GM19328 (cell line): ENCODE results near the gene MT1F.
A peak's percentile ranks its signal among the peaks of the same experiment; 100 is the strongest.
"Not testable (repeated sequence)": the region's sequence is repeated elsewhere in the genome, so short reads cannot be mapped to it uniquely, and the experiment has no call there.

Experiments
- ATAC-seq: cut with Tn5 transposase; IDR thresholded peaks from one replicate; pipeline ENCODE4 v1.9.1; 2021; ENCODE audit warnings: mild to moderate bottlenecking, moderate library complexity; ENCODE audit not compliant: unreplicated experiment

Gene MT1F

DNA sequence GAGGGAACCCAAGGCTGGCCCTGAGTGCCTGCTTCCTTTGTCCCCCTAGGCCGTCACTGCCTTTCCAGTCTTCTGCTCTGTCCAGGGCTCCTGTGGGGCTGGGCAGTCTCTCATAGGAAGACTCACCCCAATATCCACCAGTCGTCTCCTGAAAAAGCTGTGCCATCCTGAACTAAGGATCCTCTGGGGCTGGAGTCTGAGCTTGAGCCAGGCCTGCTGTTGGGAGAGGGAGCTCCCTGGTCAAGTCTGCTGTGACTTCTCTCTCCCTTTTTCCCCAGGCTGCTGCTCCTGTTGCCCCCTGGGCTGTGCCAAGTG lies 12.8 kb downstream of the MT1F start:
- no peak for ATAC-seq

DNA sequence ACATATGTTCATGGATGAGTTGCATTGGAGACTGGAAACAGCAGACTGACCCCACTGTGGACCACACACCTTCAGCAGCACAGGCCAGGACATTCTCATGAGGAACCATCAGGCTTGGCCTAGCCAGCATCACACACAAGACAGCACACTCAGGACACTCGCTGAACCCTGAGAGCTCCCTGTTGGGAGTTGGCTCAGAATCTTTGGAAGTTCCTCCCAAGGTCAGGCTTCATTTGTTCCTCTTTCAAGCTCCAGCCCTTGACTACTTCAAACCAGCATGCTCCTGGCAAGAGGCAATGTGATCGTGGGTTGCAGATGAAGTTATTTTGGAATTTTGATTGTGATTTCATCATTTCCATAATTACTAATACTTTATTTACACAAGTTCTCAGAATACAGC lies 13.9 kb downstream of the MT1F start:
- ATAC-seq = not testable (repeated sequence)

DNA sequence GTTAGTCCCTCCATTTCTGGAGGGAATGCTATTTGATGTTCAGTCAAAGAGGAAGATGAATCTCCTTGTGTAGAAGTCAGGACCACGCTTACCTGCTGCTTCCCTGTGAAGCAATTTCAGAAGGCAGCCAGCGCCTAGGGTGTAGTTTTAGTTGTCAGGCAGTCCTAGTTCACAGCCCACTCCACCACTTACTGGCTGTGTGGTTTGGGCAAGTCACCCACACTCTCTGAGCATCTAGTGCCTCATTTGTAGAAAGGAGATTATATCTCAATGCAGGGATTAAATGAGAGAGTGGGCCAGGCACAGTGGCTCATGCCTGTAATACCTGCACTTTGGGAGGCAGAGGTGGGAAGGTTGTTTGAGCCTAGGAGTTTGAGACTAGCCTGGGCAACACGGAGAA lies 14.4 kb downstream of the MT1F start:
- not testable (repeated sequence) for ATAC-seq

DNA sequence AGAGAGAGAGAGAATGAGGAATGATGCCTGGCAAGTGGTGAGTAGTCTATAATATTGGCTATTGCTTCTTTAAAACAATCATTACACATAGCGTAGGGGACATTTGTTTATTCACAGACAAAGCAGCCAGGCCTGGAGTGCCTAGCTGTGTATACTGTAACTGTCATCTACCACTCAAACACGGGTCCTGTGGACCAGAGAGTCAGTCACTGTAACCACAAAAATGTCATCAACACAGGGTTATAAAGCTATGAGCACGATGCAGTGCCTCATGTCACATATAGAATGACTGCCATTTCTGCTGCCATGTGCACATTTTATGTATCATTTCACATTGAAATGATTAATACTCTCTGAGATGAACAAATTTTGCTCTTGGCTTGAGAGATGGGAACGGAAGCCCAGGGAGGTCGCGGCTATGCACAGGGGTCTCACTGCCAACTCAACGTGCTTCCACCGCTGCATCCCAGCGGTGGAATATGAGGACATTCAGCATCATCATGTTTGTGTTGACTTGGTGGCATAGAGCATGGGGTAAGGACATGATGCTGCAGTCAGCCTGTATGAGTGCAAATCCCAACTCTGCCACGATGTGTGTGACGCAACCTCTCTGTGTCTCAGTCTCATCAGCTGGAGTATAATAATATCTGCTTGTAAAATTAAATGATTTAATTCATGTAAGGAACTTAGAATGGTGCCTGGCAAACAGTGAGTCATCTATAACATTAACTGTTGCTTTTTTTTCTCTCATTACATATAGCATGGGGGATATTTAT lies 15.2 kb downstream of the MT1F start:
- no peak for ATAC-seq

DNA sequence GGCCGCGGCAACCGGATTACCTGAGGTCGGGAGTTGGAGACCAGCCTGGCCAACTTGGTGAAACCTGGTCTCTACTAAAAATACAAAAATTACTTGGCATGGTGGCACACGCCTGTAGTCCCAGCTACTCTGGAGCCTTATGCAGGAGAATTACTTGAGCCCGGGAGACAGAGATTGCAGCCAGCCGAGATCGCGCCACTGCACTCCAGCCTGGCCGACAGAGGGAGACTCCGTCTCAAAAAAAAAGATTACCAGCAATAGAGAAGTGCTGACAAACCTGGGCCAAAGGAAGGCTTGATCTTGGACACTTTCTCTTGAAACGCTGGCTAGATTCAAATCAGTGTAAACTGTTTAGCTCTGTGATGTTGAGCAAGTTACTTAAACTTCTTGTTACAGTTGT lies 16.2 kb downstream of the MT1F start:
- ATAC-seq = no peak

DNA sequence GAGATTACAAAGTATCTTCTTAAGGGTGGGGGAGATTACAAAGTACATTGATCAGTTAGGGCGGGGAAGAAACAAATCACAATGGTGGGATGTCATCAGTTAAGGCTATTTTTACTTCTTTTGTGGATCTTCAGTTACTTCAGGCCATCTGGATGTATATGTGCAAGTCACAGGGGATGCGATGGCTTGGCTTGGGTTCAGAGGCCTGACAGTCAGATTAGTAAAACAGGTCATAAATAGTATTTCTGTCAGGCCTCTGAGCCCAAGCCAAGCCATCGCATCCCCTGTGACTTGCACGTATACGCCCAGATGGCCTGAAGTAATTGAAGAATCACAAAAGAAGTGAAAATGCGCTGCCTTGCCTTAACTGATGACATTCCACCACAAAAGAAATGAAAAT lies 16.8 kb downstream of the MT1F start:
- ATAC-seq = not testable (repeated sequence)

DNA sequence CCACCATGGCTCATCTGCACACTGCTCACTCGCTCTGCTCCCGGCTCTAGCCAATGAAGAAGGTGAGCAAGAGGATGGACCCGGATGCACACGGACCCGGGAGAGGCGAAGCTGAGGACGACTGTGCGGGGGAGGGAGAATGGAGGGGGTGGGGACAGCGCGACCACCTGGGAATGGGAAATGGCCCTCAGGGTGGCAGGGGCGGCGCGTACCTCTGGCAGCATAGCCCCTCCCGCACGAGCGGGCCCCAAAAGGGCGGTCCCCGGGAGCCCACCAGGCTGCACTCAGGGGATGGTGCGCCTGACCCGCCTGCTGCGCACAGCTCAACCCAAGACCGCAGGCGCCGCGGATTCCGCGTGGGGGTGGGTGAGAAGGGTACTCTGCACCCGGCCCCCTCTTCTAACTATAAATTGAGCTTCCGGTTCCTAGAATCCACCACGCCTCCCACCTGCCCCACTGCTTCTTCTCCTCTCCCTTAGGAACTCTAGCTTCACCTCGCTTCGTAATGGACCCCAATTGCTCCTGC lies 18.0 kb downstream of the MT1F start:
- ATAC-seq = no peak

DNA sequence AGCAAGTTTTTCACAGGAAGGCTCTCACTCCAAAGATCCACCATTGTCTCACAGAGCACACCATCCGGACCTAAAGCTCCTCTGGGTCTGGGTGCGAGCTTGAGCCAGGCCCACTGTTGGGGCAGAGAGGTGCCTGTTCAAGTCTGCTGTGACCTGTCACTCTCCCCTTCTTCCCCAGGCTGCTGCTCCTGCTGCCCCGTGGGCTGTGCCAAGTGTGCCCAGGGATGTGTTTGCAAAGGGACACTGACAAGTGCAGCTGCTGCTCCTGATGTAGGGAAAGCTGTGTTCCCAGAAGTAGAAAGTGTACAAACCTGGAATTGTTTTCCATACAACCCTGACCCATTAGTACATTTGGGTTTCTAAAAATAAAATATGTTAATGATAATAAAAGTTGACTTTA lies 19.7 kb downstream of the MT1F start:
- no peak for ATAC-seq

DNA sequence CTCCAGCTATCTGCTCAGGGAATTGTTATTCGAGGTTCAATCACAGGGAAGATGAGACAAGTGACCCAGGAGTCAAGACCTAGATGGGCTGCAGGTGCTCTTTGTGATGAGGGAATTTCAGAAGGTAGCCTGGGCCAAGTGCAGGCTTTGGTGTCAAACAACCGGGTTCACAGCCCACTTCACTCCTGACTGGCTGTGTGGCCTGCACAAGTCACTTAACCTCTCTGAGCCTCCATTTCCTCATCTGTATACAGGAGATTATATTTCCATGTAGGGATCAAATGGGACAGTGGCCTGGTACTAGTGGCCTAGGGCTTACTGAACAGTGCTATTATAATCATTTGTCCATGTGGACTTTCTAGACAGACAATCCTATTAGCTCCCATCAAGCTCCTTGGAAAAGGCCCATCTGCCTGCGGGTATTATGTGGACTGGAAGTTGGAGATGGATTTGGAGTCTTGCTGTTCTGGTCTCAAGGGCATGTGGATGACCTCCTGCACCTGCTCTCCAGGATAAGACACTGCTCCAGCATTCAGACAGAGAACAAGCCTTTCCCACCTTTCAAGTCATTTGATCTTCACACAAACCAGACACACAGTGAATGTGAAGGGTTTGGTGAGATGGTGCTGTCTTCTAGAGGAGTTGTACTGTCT lies 21.4 kb downstream of the MT1F start:
- no peak for ATAC-seq

DNA sequence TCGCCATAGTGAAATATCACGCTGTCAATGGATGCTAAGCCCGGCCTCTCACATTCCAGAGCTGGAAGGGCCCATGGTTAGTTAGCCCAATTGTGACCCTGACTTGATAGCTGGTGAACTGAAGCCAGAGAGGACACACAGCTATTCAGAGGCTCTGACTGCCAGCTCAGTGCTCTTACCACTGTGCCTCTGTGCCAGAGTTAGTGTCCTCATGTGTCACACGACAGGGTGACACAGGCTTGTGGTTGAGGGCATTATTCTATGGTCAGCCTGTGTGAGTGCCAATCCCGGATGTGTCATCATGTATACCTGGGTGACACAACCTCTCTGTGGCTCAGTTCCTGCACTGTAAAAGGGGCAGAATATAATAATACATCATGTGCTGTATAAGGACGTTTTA lies 22.1 kb downstream of the MT1F start:
- ATAC-seq = no peak

DNA sequence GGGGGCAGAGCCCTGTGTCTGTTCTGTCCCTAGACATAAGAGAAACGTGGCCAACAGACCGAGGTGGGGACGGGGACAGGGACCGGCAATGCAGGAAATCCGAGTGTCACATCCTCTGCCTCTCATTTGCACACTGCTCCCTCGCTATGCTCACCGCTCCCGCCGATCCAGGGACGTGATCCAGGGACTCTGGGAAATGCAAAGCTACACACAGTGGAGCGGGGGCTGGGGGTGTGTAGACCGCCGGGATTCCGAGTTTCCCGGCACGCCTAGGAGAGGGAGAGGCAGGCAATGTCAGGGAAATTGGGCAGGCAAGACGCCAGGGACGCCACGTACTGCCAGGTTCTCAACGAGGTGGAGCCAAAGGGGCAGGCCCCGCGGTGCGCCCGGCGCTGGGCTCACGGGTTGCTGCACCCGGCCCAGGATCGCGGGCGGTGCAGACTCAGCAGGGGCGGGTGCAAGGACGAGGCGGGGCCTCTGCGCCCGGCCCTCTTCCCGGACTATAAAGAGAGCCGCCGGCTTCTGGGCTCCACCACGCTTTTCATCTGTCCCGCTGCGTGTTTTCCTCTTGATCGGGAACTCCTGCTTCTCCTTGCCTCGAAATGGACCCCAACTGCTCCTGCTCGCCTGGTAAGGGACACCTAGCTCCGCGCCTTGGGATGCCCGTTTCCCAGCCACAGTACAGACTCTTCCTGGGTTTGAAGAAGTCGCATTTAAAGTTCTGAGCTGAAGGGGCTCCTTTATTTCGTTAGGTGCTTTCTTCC lies 24.4 kb downstream of the MT1F start, which contains the start of gene MT1X:
MT1X (plus strand) TSS at position 532 of the 764 bp plus-strand sequence; CDS start at position 603, 71 bp downstream.
- ATAC-seq = peak; percentile 99

DNA sequence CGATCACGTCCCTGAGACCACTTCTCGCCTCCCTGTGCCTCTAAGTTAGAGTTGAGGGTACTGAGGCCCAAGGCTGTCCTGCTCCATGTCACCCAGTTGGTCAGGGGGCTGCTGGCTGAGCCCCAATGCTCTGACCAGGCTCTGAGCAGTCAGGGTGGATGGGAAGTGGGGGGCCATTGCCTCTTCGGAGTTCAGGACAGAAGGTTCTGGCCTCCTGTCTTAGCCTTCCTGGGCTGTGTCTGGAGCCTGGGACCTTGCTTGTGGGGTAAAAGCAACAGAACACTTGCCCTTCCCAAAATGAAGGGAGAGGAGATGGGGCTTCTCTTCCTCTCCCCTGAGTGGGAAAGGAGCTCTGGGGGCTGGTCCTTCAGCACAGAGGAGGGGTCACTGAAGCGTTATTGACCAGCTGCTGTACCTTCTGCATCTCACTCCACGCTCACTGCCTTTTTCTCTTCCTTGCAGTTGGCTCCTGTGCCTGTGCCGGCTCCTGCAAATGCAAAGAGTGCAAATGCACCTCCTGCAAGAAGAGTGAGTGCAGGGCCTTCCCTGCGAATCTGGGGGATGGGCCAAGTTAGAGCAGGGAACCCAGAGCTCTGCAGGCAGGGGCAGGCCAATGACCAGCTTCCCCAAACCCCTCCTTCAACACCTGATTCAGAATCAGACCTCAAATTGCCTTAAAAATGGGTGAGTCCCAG lies 25.1 kb downstream of the MT1F start:
- no peak for ATAC-seq

DNA sequence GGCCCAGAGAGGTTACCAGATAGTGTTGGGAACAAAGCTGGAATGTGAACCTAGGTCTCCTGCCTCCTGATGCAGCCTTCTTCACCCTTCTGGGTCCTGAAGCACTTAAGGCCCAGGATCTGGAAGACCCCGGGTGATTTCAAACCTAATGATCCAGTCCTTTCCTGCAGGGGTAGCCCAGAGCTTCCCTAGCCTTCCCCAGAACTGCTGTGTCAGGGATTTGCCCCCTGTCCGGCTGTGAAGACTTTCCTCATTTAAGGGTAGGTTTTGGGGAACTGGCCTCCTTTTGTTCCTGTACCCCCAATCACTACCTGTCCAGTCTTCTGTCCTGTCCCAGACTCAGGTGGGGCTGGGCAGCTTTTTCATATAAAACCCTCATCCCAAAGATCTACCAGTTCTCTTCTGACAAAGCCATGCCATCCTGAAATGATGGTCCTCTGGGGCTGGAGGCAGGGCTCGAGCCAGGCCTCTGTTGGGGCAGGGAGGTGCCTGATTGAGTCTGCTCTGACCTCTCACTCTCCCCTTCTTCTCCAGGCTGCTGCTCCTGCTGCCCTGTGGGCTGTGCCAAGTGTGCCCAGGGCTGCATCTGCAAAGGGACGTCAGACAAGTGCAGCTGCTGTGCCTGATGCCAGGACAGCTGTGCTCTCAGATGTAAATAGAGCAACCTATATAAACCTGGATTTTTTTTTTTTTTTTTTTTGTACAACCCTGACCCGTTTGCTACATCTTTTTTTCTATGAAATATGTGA lies 25.8 kb downstream of the MT1F start:
- ATAC-seq = no peak

DNA sequence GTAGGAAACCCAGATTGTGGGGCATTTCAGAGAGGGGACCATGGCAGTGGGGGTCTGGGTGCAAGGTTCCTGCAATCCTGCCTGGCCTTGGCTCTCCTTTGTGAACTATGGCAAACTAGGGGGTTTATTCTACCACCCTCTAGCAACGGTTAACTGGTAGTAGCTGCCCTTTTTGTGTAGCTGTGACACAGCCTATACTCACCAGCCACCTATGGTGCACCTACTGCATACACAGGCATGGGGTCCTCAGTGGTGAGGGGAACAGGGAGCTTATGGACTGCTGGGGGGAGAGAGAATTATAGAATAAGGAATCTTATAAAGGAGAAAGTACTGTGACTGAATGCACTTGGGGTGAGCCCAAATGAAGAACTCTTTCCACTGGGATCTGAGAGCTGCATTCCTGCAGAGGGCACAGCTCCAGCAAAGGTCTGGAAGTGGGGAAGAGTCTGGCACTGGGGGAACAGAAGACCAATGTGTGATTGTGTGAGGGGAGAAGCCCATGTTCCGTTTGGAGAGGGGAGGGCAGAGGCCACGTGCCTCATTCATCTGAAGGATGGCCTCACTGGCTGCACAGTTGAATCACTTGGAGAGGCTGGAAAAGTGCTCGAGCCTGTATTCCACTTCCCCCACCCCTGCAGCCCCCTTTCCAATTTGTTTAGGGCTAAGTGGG lies 26.6 kb downstream of the MT1F start:
- ATAC-seq = no peak

DNA sequence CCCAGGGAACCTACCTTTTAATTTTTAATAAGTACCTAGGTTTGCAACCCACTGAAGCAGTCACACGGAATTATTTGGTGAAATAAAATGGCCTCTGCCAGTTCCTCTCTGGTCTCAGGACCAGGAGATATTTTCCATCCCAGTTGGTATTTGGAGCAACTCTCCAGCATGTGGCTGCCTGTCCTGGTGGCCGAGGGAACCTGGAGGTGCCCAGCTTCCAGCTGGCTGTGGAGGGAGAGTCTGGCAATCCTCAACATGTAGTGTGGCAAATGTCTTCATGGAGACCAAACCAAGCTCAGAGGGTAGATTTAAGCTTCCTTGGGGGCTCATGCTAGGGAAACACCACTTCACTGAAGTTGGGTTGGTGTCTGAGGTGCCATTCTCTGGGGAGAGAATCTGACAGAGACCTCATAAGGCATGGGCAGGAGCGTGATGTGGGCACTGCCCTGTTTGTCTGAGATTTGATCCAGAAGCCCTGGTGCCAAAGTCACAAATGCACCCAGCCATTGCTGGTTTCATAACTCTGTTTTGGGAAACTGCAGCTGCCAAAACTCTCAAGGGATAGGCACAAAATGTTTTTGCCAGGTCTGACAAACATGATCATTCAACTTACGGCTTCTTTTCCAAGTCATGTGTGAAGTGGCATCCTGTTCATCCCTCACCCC lies 27.3 kb downstream of the MT1F start:
- ATAC-seq = no peak

DNA sequence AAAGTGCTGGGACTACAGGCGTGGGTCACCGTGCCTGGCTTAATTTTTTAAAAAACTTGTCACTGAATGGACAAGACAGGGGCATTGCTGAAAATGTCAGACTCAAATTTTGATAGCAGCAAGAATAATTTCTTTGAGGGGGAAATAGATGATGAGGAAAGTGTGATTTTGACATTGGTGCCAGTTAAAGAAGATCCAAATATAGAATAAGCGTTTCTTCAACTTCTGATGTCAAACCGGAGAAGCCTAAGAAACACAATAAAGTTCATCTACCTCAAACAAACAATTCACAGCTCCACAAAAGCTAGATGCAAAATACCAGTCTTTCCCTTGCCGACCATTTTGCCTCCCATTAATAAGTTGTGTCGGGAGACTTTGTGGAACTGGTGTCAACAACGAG lies 29.0 kb downstream of the MT1F start:
- no peak for ATAC-seq

DNA sequence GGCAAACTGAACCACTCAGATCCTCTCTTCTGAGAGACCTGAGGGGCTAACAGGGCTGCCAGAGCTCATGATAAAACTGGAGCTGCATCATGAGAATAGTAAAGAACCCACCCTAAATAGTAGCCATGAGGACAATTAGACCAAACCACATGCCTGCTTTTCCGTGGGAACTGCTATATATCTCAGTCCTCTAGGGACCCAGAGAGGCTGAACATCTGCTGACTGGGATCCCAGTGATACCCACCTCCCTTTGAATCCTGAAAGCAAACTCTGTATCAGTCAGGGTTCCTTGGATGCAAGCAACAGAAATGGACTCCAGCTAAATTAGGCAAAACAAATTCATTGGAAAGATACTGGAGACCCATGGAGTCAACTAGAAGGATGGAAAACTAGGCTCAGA lies 31.0 kb downstream of the MT1F start:
- ATAC-seq = no peak

DNA sequence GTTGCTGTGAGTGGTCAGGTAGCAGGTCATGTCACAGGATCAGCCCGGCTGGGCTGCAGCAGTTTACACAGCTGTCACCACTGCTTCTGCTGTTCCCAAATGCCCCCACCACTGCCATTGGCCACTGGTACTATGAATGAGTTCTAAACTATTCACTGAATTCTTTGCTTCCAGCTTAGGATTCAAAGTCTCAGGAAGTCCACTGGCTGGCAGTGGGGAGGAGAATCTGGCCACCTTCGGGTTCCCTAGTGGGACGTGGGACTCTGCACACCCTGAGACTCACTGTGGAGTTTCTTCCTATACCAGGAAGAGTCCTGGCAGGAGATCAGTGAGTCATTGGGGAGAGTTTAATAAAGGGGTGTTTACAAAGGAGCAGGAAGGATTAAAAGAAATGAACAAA lies 31.4 kb downstream of the MT1F start:
- ATAC-seq = no peak

DNA sequence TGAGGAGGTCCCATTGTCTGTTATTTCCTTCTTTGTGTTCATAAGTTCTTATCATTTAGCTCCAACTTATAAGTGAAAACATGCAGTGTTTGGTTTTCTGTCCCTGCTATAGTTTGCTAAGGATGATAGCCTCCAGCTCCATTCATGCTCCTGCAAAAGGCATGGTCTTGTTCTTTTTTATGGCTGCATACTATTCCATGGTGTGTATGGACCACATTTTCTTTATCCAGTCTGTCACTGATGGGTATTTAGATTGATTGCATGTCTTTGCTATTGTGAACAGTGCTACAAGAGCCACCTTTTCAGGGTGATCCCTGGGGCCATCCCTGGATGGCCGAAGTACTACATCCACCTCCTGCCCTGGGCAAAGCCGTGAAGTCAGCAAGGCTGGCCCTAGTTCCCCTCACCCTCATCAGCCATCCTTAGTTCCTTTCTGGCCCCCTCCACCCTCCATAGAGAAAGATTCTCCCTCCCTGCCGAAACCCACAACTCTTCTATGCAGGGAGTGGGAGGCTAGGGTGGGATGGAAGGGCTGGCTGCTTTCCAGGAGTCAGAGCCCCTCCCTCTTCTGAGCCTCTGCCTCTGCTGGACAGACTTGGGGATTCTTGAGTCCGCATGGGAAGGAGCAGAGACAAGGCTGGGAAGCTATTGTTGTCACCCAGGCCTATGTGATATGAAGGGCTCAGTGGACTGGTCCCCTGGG lies 32.8 kb downstream of the MT1F start:
- ATAC-seq = no peak
